Ishikawa (cell line): ENCODE results near the gene MAGEB4.

Source experiments
- EGR1 ChIP-seq: IDR thresholded peaks from 2 replicates; pipeline ENCODE4 v1.6.1; 2012
- MAX ChIP-seq: IDR thresholded peaks from 2 replicates; pipeline ENCODE4 v1.6.1; 2012
- REST ChIP-seq: IDR thresholded peaks from 2 replicates; pipeline ENCODE4 v1.6.1; 2012; ENCODE audit warnings: low read depth, mild to moderate bottlenecking
- TEAD4 ChIP-seq: IDR thresholded peaks from 2 replicates; pipeline ENCODE4 v1.6.1; 2012
- USF1 ChIP-seq: IDR thresholded peaks from 2 replicates; pipeline ENCODE4 v1.6.1; 2012
- ZBTB7A ChIP-seq: IDR thresholded peaks from 2 replicates; pipeline ENCODE4 v1.6.1; 2012; ENCODE audit warnings: low read depth

GRCh38 chrX:30241724-30242415 lies at the start of gene MAGEB4:
- TF ChIP-seq ZBTB7A (no peak), MAX (no peak), EGR1 (no peak), REST (no peak), TEAD4 (no peak), USF1 (no peak)
